OCI-LY7 (cell line): ENCODE results near the gene SRGAP1. TPM values are rescaled to one million over a fixed set of nuclear protein-coding genes. Genes with fewer than 3 reads are reported as not detected.

ENCODE experiments used
- BruUV-seq: library from RNA; stranded (reverse); fragments of 400-500 nt; replicated peaks from 2 replicates; lab custom pipeline; 2021; lab: Mats Ljungman, UMichigan
- CTCF ChIA-PET: fragments of 300-600 bp; sonication (Branson Sonifier 250); formaldehyde crosslinking; loops from one replicate; lab custom pipeline; 2022; ENCODE audit warnings: antibody characterized with exemption; ENCODE audit not compliant: unreplicated experiment; lab: Charles Lee
- POLR2A ChIA-PET: fragments of 300-600 bp; sonication (Branson Sonifier 250); formaldehyde crosslinking; loops from one replicate; lab custom pipeline; 2022; ENCODE audit warnings: antibody characterized with exemption; lab: Charles Lee
- DNase-seq: peaks from one replicate; pipeline ENCODE4 v3.0.0-alpha.2; 2015; ENCODE audit warnings: low spot score
- H2AFZ ChIP-seq: fragments of 200-600 bp; sonication (generic), shearing (Covaris generic); 2 replicates; pipeline ENCODE4 v1.6.1; 2014; ENCODE audit warnings: mild to moderate bottlenecking, antibody characterized with exemption, low read length, moderate library complexity
- H3K27ac ChIP-seq: fragments of 200-600 bp; sonication (generic); 2 replicates; pipeline ENCODE4 v1.5.1; 2014; ENCODE audit warnings: mixed run types, low read depth, mild to moderate bottlenecking, moderate library complexity, low read length, inconsistent platforms; ENCODE audit not compliant: poor library complexity, severe bottlenecking
- H3K36me3 ChIP-seq: fragments of 200-600 bp; sonication (generic); 2 replicates; pipeline ENCODE4 v1.6.1; 2014; ENCODE audit warnings: mild to moderate bottlenecking, antibody characterized with exemption, low read length, moderate library complexity, mixed read lengths; ENCODE audit not compliant: insufficient read depth
- H3K4me1 ChIP-seq: fragments of 200-600 bp; sonication (generic); 2 replicates; pipeline ENCODE4 v1.5.1; 2014; ENCODE audit warnings: mild to moderate bottlenecking, low read length; ENCODE audit not compliant: insufficient read depth, poor library complexity, severe bottlenecking
- H3K4me2 ChIP-seq: fragments of 200-600 bp; sonication (generic); 2 replicates; pipeline ENCODE4 v1.6.1; 2014; ENCODE audit warnings: mild to moderate bottlenecking, low read length
- H3K4me3 ChIP-seq: fragments of 200-600 bp; sonication (generic); 2 replicates; pipeline ENCODE4 v1.5.1; 2014; ENCODE audit warnings: mild to moderate bottlenecking, low read depth, low read length; ENCODE audit not compliant: poor library complexity, severe bottlenecking
- H3K79me2 ChIP-seq: fragments of 200-600 bp; sonication (generic); 2 replicates; pipeline ENCODE4 v1.6.1; 2016; ENCODE audit warnings: low read depth, mild to moderate bottlenecking, low read length, moderate library complexity, mixed read lengths; ENCODE audit not compliant: insufficient read depth
- H3K9me2 ChIP-seq: fragments of 200-600 bp; sonication (generic); 2 replicates; pipeline ENCODE4 v1.6.1; 2016; ENCODE audit warnings: mild to moderate bottlenecking, low read length, mixed read lengths; ENCODE audit not compliant: insufficient read depth
- H3K9me3 ChIP-seq: fragments of 200-600 bp; sonication (generic); 2 replicates; pipeline ENCODE4 v1.6.1; 2014; ENCODE audit warnings: mild to moderate bottlenecking, mixed run types, low read length, mixed read lengths
- H4K20me1 ChIP-seq: fragments of 200-600 bp; sonication (generic); 2 replicates; pipeline ENCODE4 v1.6.1; 2014; ENCODE audit warnings: mild to moderate bottlenecking, antibody characterized with exemption, low read length, moderate library complexity, mixed read lengths; ENCODE audit not compliant: insufficient read depth
- EZH2phosphoT487 ChIP-seq: fragments of 200-600 bp; sonication (generic); IDR thresholded peaks from 2 replicates; pipeline ENCODE4 v1.6.1; 2018; ENCODE audit warnings: low read depth, borderline replicate concordance, mild to moderate bottlenecking, mixed run types, antibody characterized with exemption, low read length, moderate library complexity, mixed read lengths
- intact Hi-C: fragments of 100-400 bp; cut with micrococcal nuclease; formaldehyde crosslinking; loops from one replicate; pipeline ENCODE4 v1.10.0; 2022; ENCODE audit not compliant: unreplicated experiment
- total RNA-seq, 2 experiments: library from RNA; depleted of rRNA in 1 of 2; stranded (reverse); fragments of >200 nt in 1 of 2; shearing (Covaris generic) in 1 of 2; gene quantifications; 2 replicates each; pipeline ENCODE4 v1.2.3, GENCODE V29; 2014 to 2022
- TF ChIP-seq, protein P1 (sequence below): fragments of 200-600 bp; sonication (generic); conservative IDR thresholded peaks from 2 replicates; pipeline ENCODE4 v1.5.1; 2014; ENCODE audit warnings: mild to moderate bottlenecking, antibody characterized with exemption, low read length, moderate library complexity, mixed read lengths

The SRGAP1 gene
- total RNA-seq, 2 experiments from 2014 or later = 0.06 TPM; not detected in 1

DNA sequence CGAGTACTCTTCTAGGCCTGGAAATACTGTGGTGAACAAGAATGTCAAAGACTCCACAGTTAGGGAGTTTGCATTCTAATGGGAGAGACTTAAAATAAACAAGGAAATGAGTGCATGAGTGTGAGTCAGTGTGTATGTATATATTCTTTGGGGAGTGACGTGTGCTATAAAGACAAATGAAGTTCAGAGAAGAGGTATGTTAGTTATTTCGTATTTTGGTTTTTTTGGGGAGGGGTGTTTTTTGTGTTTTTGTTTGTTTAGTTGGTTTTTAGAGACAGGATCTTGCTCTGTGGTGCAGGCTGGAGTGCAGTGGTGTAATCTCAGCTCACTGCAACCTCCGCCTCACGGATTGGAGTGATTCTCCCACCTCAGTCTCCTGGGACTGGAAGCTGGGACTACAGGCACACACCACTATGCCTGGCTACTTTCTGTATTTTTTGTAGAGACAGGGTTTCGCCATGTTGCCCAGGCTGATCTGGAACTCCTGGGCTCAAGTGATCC, 74.3 kb downstream of the SRGAP1 start:
- DNase-seq = no peak
- CTCF ChIA-PET = no interaction called here
- POLR2A ChIA-PET = interaction anchor here (0.6 kb wide), 1 partner anchor 167 kb away, joined by 6 read pairs; no protein-coding TSS in a partner anchor
- Histone ChIP-seq H3K4me2 (no peak overlapping the region), H3K36me3 (no peaks in the 10 kb centered on the region), H2AFZ (no peak overlapping the region), H3K9me3 (no peaks in the 10 kb centered on the region), H3K4me1 (no peaks in the 10 kb centered on the region), H3K27ac (no peak overlapping the region), H3K4me3 (no peak overlapping the region), H4K20me1 (no peaks in the 10 kb centered on the region), H3K9me2 (no peaks in the 10 kb centered on the region), H3K79me2 (no peaks in the 10 kb centered on the region)
- intact Hi-C loops = no loop called here
- TF ChIP-seq EZH2phosphoT487 = no peak
- TF ChIP-seq, protein P1, sequence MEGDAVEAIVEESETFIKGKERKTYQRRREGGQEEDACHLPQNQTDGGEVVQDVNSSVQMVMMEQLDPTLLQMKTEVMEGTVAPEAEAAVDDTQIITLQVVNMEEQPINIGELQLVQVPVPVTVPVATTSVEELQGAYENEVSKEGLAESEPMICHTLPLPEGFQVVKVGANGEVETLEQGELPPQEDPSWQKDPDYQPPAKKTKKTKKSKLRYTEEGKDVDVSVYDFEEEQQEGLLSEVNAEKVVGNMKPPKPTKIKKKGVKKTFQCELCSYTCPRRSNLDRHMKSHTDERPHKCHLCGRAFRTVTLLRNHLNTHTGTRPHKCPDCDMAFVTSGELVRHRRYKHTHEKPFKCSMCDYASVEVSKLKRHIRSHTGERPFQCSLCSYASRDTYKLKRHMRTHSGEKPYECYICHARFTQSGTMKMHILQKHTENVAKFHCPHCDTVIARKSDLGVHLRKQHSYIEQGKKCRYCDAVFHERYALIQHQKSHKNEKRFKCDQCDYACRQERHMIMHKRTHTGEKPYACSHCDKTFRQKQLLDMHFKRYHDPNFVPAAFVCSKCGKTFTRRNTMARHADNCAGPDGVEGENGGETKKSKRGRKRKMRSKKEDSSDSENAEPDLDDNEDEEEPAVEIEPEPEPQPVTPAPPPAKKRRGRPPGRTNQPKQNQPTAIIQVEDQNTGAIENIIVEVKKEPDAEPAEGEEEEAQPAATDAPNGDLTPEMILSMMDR = no peak
- no TSS peak for BruUV-seq

DNA sequence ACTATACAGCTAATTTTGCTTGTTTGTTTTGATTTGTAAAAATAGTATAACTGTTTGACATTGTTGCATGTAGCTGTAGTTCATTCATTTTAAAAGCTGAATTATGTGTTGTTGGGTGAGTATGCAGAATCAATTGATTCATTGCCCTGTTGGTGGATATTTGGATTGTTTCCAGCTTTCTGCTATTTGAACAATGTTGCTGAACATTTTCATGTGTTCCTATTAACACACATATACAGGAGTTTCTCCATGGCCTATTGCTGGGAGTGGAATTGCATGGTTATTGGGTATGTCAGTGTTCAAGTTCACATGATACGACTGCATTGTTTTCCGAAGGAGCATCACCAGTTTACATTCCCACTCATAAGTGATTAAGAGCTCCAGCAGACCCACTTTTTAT, 75.3 kb downstream of the SRGAP1 start:
- intact Hi-C loops = no loop called here
- BruUV-seq = no TSS peak

DNA sequence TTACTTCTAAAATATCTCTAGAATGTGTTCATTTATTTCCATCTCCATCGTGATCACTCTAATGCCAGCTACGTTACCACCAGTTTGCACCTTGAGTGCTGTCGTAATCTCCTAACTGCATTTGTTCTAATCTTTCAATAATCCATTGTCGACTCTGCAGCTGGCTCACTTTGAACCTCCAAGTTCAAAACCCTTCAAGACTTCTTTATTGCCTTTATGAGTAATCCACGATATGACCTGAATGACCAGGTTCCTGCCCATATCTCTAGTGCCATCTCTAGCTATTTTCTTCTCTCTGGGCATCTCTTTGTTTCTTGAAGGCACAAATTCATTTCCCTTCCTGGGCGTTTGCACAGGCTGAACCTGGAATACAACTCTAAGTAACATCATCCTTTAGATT, 76.7 kb downstream of the SRGAP1 start:
- Histone ChIP-seq H3K27ac (no peak overlapping the region), H3K79me2 (no peaks in the 10 kb centered on the region), H4K20me1 (no peaks in the 10 kb centered on the region), H3K9me3 (no peaks in the 10 kb centered on the region), H3K4me3 (no peak overlapping the region), H2AFZ (no peak overlapping the region), H3K4me1 (no peaks in the 10 kb centered on the region), H3K36me3 (no peaks in the 10 kb centered on the region), H3K9me2 (no peaks in the 10 kb centered on the region), H3K4me2 (no peak overlapping the region)
- DNase-seq = no peak
- POLR2A ChIA-PET = interaction anchor here (0.8 to 1.2 kb wide), 2 partner anchors 16 to 43 kb away, joined by 3 read pairs; no protein-coding TSS in a partner anchor
- CTCF ChIA-PET = no interaction called here
- intact Hi-C loops = no loop called here
- no TSS peak for BruUV-seq
- TF ChIP-seq EZH2phosphoT487 = no peak
- TF ChIP-seq, protein P1 = no peak

More for the DNA sequence above, 75.3 kb downstream of the SRGAP1 start:
- no peak overlapping the region for H3K27ac ChIP-seq
- POLR2A ChIA-PET = interaction anchor here (1.0 kb wide), 1 partner anchor 530 kb away, joined by 3 read pairs; no protein-coding TSS in a partner anchor
- no peak for TF ChIP-seq EZH2phosphoT487
- TF ChIP-seq, protein P1 = no peak
- no peaks in the 10 kb centered on the region for H3K79me2 ChIP-seq
- no peaks in the 10 kb centered on the region for H3K9me2 ChIP-seq
- DNase-seq = no peak
- no peaks in the 10 kb centered on the region for H4K20me1 ChIP-seq
- H2AFZ ChIP-seq = no peak overlapping the region
- H3K9me3 ChIP-seq = no peaks in the 10 kb centered on the region
- no peak overlapping the region for H3K4me2 ChIP-seq
- H3K4me3 ChIP-seq = no peak overlapping the region
- CTCF ChIA-PET = no interaction called here
- no peaks in the 10 kb centered on the region for H3K36me3 ChIP-seq
- no peaks in the 10 kb centered on the region for H3K4me1 ChIP-seq
